Measurements from ENCODE around the gene DNHD1. TPM values are rescaled to one million over a fixed set of nuclear protein-coding genes. Genes with fewer than 3 reads are reported as not detected.

DNHD1 gene
- total RNA-seq, 1 donor from 2014 or later: 2.3 TPM

- H3K36me3 ChIP-seq: peaks cover 34 to 39% of the 10 kb centered on the region in 2 donors
- no peak for TF ChIP-seq CTCF (IDR thresholded peaks at IDR 0.05)
- no peaks in the 10 kb centered on the region for H3K9me3 ChIP-seq
- no peaks in the 10 kb centered on the region for H3K27me3 ChIP-seq
- intact Hi-C loops (cut with DNase I): loop anchor here (10.0 kb wide), 1 partner anchor 1376 kb away; the partner anchor contains the start of gene EIF3F
- peak overlapping the region; percentile 95 to 97 for H3K27ac ChIP-seq
- peak in 1 of 2 donors; percentile 76 for DNase-seq (ENCODE audit: low spot score in 2 of 2)
- H3K4me3 ChIP-seq: peak overlapping the region in 1 of 2 donors; percentile 95
- H3K4me1 ChIP-seq: peaks cover 25 to 46% of the 10 kb centered on the region in 2 donors
Observed at GRCh38 chr11:6608726-6609501, 111.8 kb downstream of the DNHD1 start.

- no peaks in the 10 kb centered on the region for H3K9me3 ChIP-seq
- peak overlapping the region; percentile 95 to 97 for H3K27ac ChIP-seq
- no peaks in the 10 kb centered on the region for H3K27me3 ChIP-seq
- no peak for DNase-seq (ENCODE audit: low spot score in 2 of 2)
- TF ChIP-seq CTCF (IDR thresholded peaks at IDR 0.05): no peak
- intact Hi-C loops (cut with DNase I): loop anchor here (5.0 to 10.0 kb wide), 3 partner anchors 292 to 1375 kb away; partner anchors contain the start of genes CNGA4 and EIF3F
- peaks cover 25 to 46% of the 10 kb centered on the region in 2 donors for H3K4me1 ChIP-seq
- H3K36me3 ChIP-seq: peaks cover 34 to 39% of the 10 kb centered on the region in 2 donors
- peak overlapping the region in 1 of 2 donors; percentile 95 for H3K4me3 ChIP-seq
Observed at GRCh38 chr11:6609502-6610015, 112.5 kb downstream of the DNHD1 start.

DNA sequence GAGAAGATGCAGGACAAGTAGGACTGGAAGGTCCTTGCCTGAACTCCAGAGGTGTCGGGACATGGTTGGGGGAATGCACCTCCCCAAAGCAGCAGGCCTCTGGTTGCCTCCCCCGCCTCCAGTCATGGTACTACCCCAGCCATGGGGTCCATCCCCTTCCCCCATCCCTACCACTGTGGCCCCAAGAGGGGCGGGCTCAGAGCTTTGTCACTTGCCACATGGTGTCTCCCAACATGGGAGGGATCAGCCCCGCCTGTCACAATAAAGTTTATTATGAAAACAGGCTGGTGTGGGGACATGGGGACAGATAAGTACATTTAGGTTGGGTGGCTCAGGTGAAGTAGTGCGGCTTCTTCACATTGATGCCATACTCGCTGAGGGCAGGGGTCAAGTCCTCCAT lies 113.5 kb downstream of the DNHD1 start:
- Histone ChIP-seq H3K27ac (peak overlapping the region; percentile 95 to 97), H3K4me3 (peak overlapping the region in 1 of 2 donors; percentile 95), H3K27me3 (no peaks in the 10 kb centered on the region), H3K36me3 (peaks cover 43 to 50% of the 10 kb centered on the region in 2 donors), H3K4me1 (peaks cover 25 to 46% of the 10 kb centered on the region in 2 donors), H3K9me3 (no peaks in the 10 kb centered on the region)
- TF ChIP-seq CTCF (IDR thresholded peaks at IDR 0.05): no peak
- DNase-seq (ENCODE audit: low spot score in 2 of 2): no peak
- intact Hi-C loops (cut with DNase I): loop anchor here (5.0 kb wide), 2 partner anchors 293 to 373 kb away; partner anchors contain the start of gene CNGA4

DNA sequence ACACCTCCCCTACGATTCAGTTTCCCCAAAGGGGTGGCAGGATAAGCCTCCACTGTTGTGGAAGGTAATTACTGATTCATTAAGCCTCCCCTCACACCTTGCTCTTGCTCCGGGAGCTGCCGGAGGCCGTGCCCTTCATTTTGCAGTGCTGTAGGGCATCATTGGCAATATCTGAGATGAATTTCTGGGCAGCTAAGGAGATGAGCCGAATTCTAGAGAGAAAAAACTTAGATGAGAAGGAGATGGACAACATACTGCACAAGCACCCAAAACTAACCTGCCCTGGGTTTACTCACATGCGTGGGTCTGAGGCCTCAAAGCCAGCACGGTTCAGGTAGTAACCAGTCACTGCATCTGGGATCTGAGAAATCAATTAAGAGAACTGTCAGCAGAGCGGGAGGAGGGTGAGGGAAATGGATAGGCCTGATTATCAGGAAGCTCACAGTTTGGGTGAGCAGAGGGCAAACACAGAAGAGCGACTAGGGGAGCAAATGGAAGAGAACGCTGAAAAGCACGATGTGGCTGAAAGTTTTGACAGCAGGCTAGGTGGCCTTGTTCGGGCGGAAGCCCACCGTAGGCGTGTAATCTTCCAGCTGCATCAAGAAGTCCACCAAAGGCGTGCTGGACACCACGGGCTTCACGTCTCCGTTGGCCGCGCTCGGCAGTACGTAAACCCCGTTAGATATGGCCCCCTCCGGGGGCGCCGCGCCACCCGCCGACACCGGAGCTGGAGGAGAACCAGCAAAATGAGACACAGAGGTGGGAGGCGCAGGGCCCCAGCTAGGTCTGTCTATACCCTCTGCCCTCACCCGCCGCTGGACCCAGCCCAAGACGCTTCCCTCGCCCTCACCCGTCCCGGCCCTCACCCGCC lies 114.2 kb downstream of the DNHD1 start:
- peak in 1 of 2 donors; percentile 79 for DNase-seq (ENCODE audit: low spot score in 2 of 2)
- H3K9me3 ChIP-seq: no peaks in the 10 kb centered on the region
- H3K4me1 ChIP-seq: peaks cover 23 to 42% of the 10 kb centered on the region in 2 donors
- no peaks in the 10 kb centered on the region for H3K27me3 ChIP-seq
- H3K36me3 ChIP-seq: peaks cover 45 to 56% of the 10 kb centered on the region in 2 donors
- H3K4me3 ChIP-seq: peak overlapping the region; percentile 76 to 95
- H3K27ac ChIP-seq: peak overlapping the region; percentile 95 to 97
- peak in 1 of 3 experiments; percentile 3 for TF ChIP-seq CTCF (IDR thresholded peaks at IDR 0.05)
- intact Hi-C loops (cut with DNase I): loop anchor here (5.0 kb wide), 2 partner anchors 294 to 374 kb away; partner anchors contain the start of gene CNGA4

DNA sequence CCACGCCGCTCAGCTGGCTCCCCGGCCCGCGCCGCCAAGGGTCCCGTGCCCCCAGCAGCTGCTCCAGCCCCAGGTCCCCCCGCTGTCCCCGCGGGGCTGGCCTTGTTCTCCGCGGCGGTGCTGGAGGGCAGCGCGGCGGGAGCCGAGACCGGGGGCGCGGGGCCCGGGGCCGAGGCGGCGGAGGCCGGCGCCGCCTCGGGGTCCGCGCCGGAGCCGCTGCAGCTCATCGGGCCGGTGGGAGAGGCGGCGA lies 114.8 kb downstream of the DNHD1 start:
- DNase-seq (ENCODE audit: low spot score in 2 of 2): no peak
- peak overlapping the region; percentile 95 to 97 for H3K27ac ChIP-seq
- peaks cover 19 to 38% of the 10 kb centered on the region in 2 donors for H3K4me1 ChIP-seq
- peak overlapping the region; percentile 76 to 95 for H3K4me3 ChIP-seq
- H3K36me3 ChIP-seq: peaks cover 45 to 56% of the 10 kb centered on the region in 2 donors
- intact Hi-C loops (cut with DNase I): loop anchor here (2.0 to 5.0 kb wide), 3 partner anchors 43 to 375 kb away; partner anchors contain the start of genes CNGA4 and DCHS1
- no peak for TF ChIP-seq CTCF (IDR thresholded peaks at IDR 0.05)
- no peaks in the 10 kb centered on the region for H3K9me3 ChIP-seq
- no peaks in the 10 kb centered on the region for H3K27me3 ChIP-seq

Measured in ascending aorta (tissue), 2 donors.